NCI-H1092 (cell line): ENCODE data around the gene RAPGEF5.

Experiments
- DNase-seq: peaks from one replicate; lab custom pipeline; 2025; lab: John Stamatoyannopoulos, UW

The RAPGEF5 gene

DNA sequence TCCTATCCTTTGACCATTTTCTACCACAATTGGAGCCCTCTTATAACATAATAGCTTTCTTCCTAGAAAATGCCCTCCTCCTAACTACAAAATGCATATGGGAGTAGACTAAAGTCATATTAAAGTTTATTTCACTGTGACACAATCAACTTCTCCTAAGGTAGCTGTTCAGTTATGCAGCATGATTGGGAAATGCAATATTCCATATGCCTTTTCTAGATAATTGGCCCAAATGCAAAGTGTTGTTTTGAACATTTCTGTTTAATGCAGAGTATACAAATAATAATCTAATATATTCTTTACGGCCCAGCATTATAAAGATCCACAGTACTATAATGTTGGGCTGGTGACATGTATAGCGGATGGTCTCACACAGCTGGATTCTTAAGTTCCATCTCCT lies 205.1 kb downstream of the RAPGEF5 start:
- no peak for DNase-seq

DNA sequence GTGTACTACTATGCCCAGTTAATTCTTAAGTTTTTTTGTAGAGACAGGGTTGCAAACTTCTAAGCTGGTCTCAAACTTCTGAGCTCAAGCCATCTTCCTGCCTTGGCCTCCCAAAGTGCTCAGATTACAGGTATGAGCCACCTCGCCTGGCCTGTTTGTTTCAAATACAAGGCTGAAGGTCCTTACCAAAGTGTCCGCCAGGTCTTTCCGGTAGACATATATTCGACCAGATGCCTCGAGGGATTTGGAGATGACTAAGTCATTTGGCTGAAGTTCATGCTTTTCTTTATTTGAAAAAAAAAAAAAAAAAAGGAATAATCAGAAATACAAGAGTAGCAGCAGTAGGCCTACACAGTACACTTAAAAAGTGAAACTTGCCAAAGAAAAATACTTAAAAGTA lies 206.7 kb downstream of the RAPGEF5 start:
- no peak for DNase-seq

DNA sequence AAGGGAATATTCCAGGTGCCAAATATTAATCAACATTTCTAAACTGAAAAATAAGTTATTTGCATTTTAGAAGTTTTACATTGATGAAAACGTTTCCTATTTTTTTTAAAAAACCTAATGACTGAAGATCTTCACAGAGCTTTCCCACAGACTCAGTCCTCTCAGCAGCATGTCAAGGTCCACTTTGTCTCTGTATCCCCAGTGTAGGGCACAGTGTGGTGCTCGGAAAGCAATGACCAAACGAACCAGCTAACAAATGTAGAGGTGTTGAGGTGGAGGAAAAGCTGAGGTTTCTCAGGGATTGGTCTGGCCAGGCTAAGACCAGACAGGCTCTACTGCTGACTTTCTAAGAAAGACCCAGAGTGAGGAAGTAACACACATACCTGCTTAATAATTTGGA lies 209.1 kb downstream of the RAPGEF5 start:
- no peak for DNase-seq

DNA sequence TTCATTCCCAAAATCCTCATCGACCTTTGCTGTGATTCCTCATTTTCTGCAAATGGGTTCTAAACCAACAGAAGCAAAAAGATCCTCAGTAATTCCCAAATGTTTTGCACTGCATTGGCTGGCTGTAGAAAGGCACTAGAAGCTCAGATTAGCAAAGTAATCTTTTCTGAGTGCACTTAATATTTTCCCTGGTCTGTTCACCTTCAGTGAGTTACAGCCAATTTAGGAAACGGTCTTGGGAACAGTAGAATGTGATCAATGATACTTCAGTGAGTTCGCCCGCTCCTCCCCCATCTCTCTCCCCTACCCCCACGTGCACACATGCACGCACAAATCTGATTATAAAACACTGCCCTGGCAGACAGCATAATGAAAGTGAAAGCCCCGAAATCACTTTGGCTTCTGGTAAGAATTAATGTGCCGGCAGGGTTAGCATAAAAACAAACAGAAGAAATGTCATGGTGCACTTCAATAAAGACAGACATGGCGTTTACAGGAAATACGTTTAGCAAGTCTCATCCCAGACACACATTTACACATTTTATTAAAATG lies 209.9 kb downstream of the RAPGEF5 start:
- no peak for DNase-seq

DNA sequence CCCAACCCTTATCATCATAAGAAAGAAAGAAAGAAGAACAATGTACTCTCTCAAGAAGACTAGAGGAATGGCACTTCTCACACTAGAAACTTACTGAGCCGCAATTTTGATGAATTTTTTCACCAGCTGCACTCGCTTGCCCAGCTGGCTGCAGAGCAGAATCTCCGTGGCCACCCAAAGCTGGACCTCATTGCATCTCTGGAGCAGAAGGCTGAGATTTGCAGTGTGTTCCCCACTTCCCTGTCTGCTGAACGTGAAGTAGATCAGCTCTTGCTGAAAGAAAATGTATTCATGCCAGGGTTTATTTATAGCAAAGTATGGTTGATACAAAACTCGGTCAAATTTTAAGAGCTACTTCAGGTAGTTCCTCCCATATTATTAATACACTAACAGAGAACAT lies 212.0 kb downstream of the RAPGEF5 start:
- DNase-seq, result no peak

DNA sequence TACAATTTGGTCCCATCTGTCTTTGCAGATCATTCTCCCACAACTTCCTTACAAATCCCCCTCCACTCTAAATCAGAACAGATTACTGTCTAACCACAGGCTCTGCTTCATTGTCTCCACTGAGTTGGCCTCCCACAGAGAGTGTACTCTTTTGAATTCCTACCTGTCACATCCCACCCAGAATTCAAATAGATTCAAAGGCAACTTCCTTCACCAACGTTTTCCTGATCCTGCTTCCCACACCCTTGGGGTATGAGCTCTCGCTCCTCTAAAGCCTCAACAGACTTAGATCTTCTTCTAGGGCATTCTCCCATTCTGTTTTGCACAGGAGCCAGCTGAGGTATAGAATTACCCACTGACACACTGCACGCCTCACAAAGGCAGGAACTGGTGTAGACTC lies 213.5 kb downstream of the RAPGEF5 start:
- DNase-seq, result no peak

DNA sequence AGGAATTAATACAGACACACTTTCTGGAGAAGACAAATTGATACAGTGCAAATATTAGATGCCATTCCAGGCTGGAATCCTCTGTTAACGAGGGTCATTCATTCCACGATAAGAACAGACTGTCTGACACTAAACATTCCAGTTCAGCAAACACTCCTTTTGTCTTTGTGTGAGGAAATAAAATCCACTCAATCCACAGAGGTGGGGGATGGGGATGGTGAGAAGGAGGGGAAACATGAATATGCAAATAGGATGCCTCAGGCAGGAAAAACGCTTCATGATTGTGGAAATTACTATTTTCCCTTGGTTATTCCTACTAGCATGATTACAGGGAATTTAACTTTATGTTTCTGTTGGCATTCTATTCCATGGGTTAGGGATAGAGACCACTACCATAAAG lies 214.4 kb downstream of the RAPGEF5 start:
- DNase-seq, result no peak

DNA sequence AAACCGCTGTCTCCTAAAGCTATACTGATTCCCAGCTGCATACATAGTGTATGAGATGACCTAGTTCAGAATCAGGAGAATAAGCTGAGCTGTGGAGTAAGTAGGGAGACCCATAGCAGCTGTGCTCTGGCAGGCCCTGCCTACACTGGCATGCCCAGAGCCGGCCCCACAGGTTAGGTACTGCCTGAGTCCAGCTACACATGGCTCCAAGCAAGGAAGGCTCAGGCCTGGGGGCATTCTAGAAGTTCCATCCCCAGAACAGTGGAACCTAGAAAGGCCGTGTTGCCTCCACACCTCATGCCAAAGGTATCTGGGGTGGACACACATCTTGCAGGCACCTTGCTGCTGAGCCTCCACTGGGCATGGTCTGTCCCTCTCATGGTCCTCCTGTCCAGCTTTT lies 215.6 kb downstream of the RAPGEF5 start:
- DNase-seq, result no peak

DNA sequence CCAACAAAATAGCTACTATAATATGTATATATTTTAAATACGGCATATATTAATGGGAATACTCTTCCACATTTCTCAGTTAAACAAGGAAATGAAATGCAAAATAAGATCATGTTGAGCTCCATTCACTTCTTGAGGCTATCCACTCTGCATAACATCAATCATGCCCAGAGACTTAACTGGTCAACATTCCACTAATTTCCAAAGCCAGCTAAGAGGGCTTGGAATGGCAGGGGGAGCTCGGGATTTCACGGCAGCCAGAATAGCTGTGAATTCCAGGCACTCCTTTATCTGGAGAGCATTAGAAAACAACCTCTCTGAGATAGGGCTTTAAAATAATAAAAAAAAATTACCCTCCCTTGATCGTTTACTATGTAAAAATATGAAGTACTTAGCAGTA lies 216.4 kb downstream of the RAPGEF5 start:
- no peak for DNase-seq

DNA sequence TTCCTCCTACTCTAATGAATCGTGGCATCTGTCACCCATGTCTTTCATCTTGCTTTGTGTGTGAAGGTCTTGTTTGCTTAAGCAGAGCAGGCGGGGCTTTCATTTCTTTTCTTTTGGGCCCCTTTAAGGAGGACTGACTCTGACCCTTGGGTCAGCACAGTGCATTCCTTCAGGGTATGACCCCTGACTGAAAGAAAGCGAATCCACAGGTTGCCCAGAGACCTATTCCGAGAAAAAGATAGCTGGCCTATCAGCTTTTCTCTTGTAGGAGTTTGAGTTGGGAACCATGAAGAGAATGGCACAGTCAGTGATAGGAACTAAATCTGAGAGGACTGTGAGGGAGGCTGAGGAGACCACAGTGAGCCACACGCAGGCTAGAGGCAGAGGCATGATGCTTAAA lies 218.1 kb downstream of the RAPGEF5 start:
- no peak for DNase-seq

DNA sequence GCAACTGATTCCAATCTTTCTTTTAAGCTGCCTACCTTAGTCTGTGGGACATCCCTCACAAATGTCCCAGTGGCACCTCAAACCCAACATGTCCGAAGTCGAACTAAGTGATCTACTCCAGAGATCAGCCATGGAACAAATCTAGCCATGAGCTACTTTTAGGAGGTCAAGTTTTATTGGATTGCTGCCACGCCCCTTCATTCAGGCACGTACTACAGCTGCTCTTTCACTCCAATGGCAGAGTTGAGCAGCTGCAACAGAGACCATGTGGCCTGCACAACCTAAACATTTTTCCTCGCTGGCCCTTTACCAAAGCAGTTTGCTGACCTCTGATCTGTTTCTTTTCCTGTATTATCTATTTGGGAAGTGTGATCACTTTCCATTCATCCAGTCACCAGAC lies 218.8 kb downstream of the RAPGEF5 start:
- DNase-seq, result no peak

DNA sequence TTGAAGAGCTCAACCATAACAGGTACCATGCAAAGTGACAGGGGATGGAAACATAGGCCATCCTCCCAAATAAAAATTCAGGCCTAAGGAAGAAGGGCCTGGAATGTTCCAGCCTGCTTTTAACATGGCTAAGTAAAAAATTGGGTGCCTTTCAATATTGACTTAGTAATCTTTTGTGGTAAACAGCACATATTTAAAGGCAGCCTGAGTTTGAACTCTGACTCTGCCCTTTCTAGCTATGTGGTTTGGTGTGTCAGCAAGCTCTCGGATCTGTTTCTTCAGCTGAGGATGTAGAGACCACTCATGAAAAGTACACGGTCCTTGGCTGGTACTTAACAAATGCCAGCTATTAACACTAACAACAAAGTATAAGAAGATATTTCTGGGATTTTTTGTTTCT lies 219.5 kb downstream of the RAPGEF5 start:
- no peak for DNase-seq

DNA sequence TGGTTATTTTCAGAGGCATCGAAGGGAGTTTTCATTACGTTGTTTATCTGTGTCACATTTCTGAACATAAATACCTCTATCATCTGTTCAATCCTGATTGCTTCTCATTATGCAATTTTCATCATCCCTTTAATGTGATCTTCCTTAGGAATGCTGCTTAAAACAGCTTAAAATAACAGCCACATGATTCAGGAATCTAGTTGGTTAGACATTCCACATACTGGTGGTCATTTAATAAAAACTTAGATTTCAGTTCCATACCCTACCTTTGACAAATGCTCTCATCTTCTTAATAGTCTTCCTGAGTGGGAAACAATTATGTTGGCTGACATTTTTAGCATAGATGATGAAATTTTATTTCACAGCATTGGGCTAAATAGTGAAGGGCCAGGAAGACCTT lies 219.9 kb downstream of the RAPGEF5 start:
- no peak for DNase-seq

DNA sequence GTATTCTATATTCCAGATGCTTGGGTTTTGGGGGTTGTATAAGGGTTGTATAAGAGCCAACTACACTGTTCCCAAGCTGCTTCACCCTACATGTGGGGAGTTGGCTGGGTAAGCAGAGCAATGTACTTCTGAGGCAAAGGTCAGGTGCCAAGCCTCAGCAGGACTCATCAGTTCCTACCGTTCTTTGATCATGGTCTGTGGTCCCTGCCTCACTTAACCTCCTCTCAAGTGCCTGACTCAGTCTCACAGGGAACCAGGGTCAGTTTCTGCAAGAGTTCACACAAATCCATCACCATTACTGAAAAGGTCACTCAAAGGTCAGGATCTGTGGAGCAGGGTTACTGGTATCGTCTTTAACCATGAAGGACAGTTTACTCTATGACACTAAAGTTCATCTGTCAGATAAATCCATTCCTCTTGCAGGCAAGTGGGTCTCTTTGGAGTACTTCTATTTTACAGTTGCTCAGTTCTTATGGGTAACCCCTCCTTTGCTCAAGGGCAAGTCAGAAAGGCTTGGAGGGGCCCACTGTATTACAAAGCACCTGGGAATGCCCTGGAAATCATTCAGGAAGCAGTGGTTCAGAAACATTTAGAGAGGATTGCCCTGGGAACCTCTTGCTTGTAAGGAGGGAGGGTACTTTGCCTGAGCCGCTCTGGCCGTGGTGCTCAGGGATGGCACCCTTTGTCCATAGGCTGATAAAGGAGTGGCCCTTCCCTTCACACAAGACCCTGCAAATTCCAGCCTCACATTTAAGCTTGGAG lies 227.0 kb downstream of the RAPGEF5 start:
- no peak for DNase-seq

DNA sequence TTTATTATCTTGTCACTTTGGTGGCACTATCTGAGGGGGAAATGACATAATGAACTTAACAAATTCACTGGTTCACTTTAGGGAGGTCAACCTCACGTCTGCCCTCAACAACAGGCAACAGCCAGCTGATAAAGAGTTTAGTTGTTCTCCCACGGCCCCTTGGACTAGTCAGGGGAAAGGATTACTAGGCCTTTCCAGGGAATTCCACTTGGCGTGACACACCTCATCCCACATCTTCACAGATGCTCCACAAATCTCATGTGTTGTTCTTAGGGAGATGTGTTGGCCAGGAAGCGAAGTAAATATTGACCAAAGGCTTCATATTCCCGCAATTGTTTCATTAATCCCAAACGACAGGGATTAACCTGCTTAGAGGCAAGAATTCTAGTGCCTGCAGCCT lies 227.8 kb downstream of the RAPGEF5 start:
- no peak for DNase-seq

DNA sequence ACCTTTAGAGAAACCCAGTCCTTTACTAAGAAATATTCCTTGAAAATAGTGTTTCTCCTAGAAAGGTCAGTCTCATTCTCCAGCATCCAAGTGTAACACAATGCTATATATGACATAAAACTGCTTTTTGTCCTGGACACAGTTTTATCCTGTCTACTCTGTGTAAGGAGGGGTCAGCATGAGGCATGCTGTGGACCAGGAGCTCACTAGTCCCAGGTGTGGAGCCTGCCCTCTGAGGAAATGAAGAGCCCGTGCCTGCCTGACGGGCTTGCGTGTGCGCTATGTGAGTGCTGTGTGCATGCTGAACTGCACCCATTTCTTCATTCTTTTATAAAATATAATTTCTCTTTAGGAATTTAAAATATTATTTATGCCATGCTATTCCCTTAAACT lies 228.4 kb downstream of the RAPGEF5 start:
- DNase-seq, result no peak

DNA sequence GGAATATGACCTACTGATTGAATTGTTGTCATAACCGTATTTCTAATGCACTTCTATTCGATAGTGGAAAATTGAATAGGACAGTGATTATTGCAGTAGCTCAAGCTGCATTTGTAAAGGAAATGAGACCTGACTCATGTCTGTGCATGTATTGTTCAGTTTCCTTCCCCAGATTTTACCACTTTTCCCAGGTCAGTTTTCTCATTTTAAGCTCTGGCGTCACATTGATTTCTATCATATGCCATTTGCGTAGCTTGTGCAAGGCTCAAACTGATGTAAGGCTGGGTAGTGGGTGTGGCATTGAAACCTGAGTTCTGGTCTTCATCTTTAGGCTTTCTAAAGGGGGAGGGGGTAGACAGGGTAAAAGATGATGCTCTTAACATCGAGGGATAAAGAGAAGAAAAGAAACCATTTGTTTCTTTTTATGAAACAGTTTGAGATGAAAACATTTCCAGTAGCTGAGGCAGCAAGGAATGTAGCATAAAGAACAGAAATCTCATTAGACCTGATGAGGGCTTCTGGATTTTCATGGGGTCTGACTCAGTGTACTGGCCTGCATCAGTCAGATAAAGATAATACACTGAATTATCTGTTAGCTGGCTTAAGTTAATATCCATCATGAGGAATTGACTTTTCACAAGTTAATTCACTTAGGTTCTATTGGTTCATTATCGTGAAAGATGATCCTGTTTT lies 229.0 kb downstream of the RAPGEF5 start:
- no peak for DNase-seq

DNA sequence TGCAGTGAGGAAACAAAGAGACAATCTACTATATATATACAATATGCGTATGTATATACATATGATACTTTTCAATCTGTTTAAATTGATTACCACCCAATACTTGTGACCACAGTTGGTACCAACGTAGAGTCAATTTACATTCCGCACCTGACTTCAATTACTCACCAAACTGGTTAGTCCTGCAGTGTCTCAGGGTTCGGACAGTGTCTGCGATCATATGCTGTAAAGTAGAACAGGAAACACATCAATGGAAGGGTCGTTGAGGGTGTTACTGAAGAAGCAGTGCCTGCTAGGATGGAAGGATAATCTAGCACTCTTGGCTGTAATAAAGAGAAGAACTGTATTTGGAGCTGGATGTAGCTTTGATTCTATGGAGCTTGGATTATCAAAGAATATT lies 231.5 kb downstream of the RAPGEF5 start:
- no peak for DNase-seq

DNA sequence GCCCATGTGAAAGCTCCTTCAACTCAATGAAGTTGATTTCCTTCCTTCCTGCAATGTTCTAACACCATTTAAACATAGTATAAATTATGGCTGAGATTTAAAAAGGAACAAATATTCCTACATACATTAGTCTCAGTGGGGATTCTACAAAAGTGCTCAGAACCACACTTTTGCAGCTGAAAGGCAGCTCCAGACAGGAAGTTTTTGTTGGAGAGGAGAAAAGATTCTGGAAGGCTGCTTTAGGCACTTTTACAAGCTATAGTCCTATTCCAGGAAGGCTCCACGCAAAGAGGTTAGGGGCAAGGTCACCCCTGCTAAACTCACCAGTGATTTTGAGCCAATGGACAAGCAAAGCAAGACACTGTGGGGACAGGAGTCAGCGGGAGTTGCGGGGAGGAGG lies 232.0 kb downstream of the RAPGEF5 start:
- DNase-seq, result no peak

DNA sequence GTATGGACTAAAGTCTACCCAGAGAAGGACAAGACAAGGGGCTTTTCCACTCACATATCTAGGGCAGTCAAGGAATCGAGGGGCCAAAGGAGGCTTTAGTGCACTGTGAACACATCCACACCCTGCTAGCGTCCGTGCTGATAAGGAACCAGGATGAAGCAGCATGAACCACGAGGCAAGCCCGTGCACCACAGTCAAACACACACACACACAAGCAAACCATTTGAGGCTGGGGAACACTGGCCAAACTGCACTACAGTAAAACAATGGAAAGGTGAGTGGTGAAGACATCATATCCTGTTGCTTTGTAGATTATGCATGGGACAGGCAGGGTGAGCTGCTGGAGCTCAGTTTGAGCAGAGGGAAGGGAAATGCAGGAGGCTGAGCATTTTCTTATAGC lies 233.8 kb downstream of the RAPGEF5 start:
- DNase-seq, result no peak

DNA sequence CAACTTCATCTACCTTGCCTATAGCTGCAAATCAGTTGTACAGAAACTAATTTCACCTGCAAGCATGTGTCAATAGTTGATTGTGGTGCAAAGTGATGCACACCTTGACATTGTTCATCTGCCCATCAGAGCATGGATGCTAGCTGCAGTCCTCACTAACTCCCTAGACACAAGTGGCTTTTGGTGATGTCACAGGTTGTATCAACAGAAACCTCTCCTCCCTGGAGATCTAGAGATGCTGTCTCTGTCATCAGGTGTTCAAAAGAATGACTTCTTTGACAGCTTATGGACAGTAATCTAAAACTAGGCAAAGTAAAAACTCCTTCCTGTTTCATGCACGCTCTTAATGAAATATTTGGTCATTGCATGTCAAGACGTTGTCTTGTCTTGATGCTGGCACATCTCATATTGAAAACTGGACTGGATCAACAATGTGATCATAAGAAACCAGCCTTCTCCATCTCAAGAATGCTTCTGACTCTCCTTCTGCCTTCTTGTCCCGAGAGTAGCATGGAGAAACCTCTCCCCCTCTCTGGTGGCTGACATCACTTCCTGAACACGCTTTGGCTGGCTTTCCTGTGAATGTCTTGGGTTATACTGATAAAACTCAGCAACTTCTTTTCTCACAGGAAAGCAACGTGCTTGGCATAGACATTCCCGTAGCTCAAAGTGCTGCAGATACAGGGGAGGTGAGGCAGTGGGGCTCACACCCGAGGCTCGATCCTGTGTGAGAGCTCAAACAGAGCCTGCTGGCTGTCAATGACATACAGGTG lies 235.1 kb downstream of the RAPGEF5 start:
- DNase-seq, result no peak

DNA sequence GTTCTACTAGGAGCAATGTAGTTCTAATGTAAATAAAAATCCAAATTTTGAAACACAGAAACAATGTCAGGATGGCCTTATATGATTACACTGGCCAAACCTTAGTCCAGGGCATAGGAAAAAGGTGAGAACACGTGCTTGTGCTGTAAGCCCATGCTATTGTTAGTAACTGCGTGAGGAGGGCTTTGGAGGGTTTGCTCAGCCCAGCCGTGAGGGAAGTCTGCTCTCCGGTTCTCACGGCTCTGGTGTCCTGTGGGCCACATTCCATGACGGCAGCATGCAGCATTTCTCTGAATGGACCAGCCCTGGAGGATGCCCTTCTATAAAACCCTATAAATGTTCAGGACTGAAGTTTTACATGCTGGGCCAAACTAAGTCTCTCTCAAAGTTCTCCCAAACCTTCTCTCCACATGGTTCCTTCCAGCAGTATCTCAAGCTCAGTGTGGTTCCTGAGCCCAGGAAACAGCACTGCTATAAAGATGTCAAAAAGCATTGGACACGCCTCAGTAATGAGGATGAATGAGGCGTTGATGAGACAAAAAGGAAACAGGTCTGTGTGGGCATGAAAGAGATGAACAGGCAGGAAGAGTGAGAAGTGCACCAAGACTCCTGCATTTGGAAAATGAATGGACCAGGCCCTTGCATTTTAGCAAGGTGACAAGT lies 236.4 kb downstream of the RAPGEF5 start:
- no peak for DNase-seq
